Measurements from ENCODE around the gene CRISPLD2.

CRISPLD2 gene

GRCh38 chr16:84875846-84876245 is 56.1 kb downstream of the CRISPLD2 start:
- Histone ChIP-seq H3K27ac (replicated peaks) (no peak overlapping the region), H3K27me3 (ENCODE audit: insufficient read depth, poor library complexity, severe bottlenecking) (no peaks in the 10 kb centered on the region), H3K4me3 (replicated peaks; ENCODE audit: insufficient read depth, low read length) (no peak overlapping the region)
- no peak for DNase-seq (ENCODE audit: low read depth in 1 of 2, low spot score in 1 of 2)
- no peak for TF ChIP-seq REST (IDR thresholded peaks at IDR 0.05; ENCODE audit: insufficient replicate concordance, low read depth)
- no peak for TF ChIP-seq GABPA (IDR thresholded peaks at IDR 0.05; ENCODE audit: low read depth)
- no peak for TF ChIP-seq CTCF (IDR thresholded peaks at IDR 0.05; ENCODE audit: insufficient read depth, low read length)
- no peak for TF ChIP-seq SPI1 (IDR thresholded peaks at IDR 0.05; ENCODE audit: borderline replicate concordance, low read depth)
- TF ChIP-seq POLR2AphosphoS5 (IDR thresholded peaks at IDR 0.05; ENCODE audit: low read depth), result no peak

GRCh38 chr16:84876873-84877606 is 57.3 kb downstream of the CRISPLD2 start:
- Histone ChIP-seq H3K27ac (replicated peaks) (no peak overlapping the region), H3K27me3 (ENCODE audit: insufficient read depth, poor library complexity, severe bottlenecking) (no peaks in the 10 kb centered on the region), H3K4me3 (replicated peaks; ENCODE audit: insufficient read depth, low read length) (no peak overlapping the region)
- TF ChIP-seq SPI1 (IDR thresholded peaks at IDR 0.05; ENCODE audit: borderline replicate concordance, low read depth) (no peak), GABPA (IDR thresholded peaks at IDR 0.05; ENCODE audit: low read depth) (no peak), POLR2AphosphoS5 (IDR thresholded peaks at IDR 0.05; ENCODE audit: low read depth) (no peak), CTCF (IDR thresholded peaks at IDR 0.05; ENCODE audit: insufficient read depth, low read length) (no peak)
- DNase-seq (ENCODE audit: low read depth in 1 of 2, low spot score in 1 of 2), result no peak

GRCh38 chr16:84878770-84879169 is 59.0 kb downstream of the CRISPLD2 start:
- DNase-seq (ENCODE audit: low read depth in 1 of 2, low spot score in 1 of 2), result no peak
- TF ChIP-seq SPI1 (IDR thresholded peaks at IDR 0.05; ENCODE audit: borderline replicate concordance, low read depth), result no peak
- TF ChIP-seq REST (IDR thresholded peaks at IDR 0.05; ENCODE audit: insufficient replicate concordance, low read depth), result no peak
- no peak for TF ChIP-seq GABPA (IDR thresholded peaks at IDR 0.05; ENCODE audit: low read depth)
- TF ChIP-seq POLR2AphosphoS5 (IDR thresholded peaks at IDR 0.05; ENCODE audit: low read depth), result no peak
- TF ChIP-seq CTCF (IDR thresholded peaks at IDR 0.05; ENCODE audit: insufficient read depth, low read length), result no peak
- no peaks in the 10 kb centered on the region for H3K27me3 ChIP-seq (ENCODE audit: insufficient read depth, poor library complexity, severe bottlenecking)
- H3K27ac ChIP-seq (replicated peaks), result no peak overlapping the region
- H3K4me3 ChIP-seq (replicated peaks; ENCODE audit: insufficient read depth, low read length), result no peak overlapping the region

Measured in HL-60 (cell line).